ENCODE results near the gene ZNF653. TPM values are rescaled to one million over a fixed set of nuclear protein-coding genes. Genes with fewer than 3 reads are reported as not detected.

The ZNF653 gene
- total and polyA plus RNA-seq, 2 of the 8 experiments (the other 6 are each of a cell fraction or from before 2014, with no cell fraction given): 7.0 to 7.9 TPM

- no peak for TF ChIP-seq E2F6 (IDR thresholded peaks at IDR 0.05)
- TF ChIP-seq RFX5 (IDR thresholded peaks at IDR 0.05; ENCODE audit: borderline replicate concordance, low read depth, low read length): no peak
- no peak for TF ChIP-seq FOSL1 (IDR thresholded peaks at IDR 0.05; ENCODE audit: insufficient read depth, low read depth, low read length)
- TF ChIP-seq EGR1 (IDR thresholded peaks at IDR 0.05; ENCODE audit: borderline replicate concordance, low read depth, low read length): no peak
- no peak for TF ChIP-seq ZNF274 (IDR thresholded peaks at IDR 0.05; ENCODE audit: borderline replicate concordance, extremely low read depth, low read length)
- TF ChIP-seq CBX8 (IDR thresholded peaks at IDR 0.05; ENCODE audit: borderline replicate concordance, low read depth, low read length): no peak
- TF ChIP-seq PHF8 (conservative IDR thresholded peaks at IDR 0.05; ENCODE audit: low read depth, low read length): no peak
These were observed 47.8 kb downstream of the ZNF653 start (continued) for GRCh38 chr19:11457831-11458230.
